HG02852 (cell line): Measurements from ENCODE around the gene TTLL12.

Experiments used
- ATAC-seq: cut with Tn5 transposase; IDR thresholded peaks from one replicate; pipeline ENCODE4 v1.9.1; 2021; ENCODE audit warnings: mild to moderate bottlenecking, moderate library complexity; ENCODE audit not compliant: unreplicated experiment

TTLL12 gene

DNA sequence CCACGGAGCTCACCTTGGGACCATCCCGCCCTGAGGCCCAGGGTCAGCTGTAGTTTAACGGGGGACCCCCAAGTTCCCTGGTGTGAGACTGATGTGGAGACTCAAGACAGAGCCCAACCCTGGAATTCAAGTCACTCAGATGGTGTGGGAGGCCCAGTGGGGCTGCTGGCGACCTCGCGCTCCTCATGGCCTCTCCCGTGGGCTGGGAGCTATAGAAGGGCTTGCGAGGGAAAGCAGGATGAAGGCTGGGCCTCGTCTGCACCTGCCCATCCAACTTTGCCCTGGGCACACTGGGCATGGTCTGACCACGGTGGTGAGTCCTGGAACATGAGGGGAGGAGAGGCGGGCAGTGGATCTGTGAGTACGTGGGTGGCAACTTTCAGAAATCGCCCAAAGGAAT, 13.6 kb upstream of the TTLL12 start:
- ATAC-seq: no peak

DNA sequence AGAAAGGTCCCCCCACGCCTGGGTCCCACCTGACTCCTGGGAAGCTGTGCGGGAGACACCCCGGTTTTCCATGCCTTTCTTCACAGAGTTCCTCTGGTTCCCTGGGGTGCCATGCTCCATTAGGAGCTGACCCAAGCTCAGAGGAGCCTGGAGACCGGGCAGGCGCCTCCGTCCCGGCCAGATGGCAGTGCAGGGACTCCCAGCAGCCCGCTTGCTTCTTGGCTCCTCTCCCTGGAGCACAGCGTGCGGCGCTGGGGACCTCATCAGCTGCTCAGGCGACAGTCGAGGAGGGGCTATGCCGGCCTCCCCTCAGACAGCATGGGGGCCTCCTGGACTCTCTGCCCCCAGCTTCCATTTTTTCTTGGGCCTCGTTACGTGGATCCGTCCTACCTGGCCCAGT, 13.1 kb upstream of the TTLL12 start:
- ATAC-seq: no peak

GRCh38 chr22:43199541-43199940, 12.6 kb upstream of the TTLL12 start:
- no peak for ATAC-seq

DNA sequence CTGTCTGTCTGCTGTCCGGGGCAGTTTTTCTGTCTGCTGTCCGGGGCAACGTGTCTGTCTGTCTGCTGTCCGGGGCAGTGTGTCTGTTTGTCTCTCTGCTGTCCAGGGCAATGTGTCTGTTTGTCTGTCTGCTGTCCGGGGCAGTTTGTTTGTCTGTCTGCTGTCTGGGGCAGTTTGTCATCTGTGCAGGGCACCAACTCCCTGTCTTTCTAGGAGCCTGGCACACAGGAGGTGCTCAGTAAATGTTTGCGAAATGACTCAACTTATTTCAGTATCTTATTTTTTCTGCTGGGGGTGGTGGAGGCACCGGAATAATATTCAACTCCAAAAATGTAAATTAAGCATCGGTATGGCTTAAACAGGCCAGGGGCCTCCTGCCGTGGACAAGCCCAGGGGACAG, 12.0 kb upstream of the TTLL12 start:
- no peak for ATAC-seq

DNA sequence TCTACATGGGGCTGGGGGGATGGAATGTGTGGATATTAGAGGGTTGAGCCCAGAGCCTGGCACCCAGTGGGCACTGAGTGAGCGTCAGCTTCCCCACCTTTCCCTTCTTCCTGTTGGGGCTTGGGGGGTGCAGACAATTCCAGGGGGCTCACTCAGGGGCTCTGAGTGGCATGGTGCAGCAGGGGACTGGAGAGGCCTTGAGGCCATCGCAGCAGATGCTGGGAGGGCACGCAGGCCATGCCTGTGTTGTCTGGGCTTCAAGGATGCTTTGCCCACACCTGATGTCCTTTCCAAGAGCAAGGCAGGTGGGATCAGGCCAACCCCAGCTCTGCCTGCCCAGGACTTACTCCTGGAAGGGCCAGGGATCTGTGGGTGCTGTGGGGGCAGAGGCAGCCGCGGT, 11.2 kb upstream of the TTLL12 start:
- no peak for ATAC-seq

GRCh38 chr22:43197271-43197941, 10.5 kb upstream of the TTLL12 start:
- ATAC-seq: no peak

- ATAC-seq: no peak
Measured at GRCh38 chr22:43191831-43192230, 4.9 kb upstream of the TTLL12 start.

- ATAC-seq: no peak
Measured at GRCh38 chr22:43188829-43189545, 2.1 kb upstream of the TTLL12 start.

DNA sequence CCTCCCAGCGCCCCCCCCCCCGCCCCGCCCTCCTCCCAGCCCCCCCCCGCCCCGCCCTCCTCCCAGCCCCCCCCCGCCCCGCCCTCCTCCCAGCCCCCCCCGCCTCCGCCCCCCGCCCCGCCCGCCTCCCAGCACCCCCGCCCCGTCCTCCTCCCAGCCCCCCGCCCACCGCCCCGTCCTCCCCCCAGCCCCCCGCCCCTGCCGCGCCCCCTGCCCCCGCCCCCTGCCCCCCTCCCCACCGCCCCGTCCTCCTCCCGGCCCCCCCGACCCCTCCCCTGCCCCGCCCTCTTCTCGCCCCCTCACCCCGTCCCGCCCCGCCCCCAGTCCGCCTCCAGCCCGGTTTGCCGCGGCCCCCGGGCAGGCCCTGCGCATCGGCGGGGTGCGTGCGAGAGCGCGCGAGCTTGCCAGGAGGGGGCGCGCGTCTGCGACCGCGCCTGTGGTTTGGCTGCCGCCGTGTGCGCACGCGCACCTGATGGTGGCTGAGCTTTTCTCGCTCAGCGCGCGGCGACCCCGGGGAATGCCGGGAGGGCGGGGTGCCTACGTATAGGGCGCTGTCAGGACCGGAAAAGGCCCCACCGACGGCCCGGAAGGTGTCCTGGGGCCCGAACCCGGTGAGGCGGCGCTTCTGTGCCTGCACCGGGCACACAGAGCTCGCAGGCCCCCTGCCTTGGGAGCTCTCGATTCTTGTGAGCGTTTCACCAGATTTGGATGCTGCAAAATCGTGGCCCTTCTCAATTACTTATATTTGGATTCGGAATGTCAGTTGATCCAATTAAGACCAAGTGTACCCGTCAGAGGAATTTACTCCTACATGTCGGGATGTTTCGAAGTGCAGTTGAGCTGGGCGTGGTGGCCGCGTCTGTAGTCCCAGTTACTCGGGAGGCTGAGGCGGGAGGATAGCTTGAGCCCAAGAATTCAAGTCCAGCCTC, 501 bp upstream of the TTLL12 start:
- peak; percentile 79 for ATAC-seq

- no peak for ATAC-seq
Measured at GRCh38 chr22:43185860-43186261, 1.1 kb downstream of the TTLL12 start.

GRCh38 chr22:43183496-43184277, 3.2 kb downstream of the TTLL12 start:
- no peak for ATAC-seq

- no peak for ATAC-seq
Measured at GRCh38 chr22:43182726-43183125, 4.2 kb downstream of the TTLL12 start.

GRCh38 chr22:43182118-43182517, 4.8 kb downstream of the TTLL12 start:
- no peak for ATAC-seq

DNA sequence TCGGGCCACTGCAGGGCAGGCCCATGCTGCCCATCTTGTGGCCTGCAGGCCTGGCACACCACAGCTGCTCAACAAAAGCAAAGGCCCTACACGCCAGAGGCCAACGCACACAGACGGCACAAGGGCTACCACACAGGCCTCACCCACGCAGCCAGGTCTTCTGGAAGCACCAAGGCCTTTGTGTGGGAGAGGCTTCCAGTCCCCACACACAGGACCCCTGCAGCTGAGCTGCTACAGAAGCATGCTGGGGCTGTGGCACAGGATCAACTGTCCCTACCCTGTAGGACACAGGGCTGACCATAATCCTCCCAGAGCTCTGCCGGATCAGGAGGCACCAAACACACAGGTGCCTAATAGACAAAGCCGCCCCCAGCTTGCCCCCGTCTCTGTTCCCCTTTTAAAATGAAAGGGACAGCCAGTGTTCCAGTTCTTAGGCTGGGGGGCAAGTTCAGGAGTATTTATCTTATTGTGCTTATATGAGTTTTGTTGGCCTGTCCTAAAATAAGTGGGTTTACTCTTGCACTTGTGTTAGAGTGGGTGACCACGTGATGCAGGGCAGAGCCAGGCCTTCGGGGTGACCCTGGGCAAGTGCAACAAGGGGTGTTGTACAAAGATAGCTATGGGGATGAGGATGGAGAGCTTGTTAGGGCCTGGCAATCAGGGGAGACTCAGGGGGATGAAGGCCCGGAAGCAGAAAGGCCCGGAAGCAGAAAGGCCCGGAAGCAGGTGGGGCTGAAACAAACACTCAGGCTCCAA, 5.4 kb downstream of the TTLL12 start:
- ATAC-seq: no peak

GRCh38 chr22:43180670-43181069, 6.3 kb downstream of the TTLL12 start:
- no peak for ATAC-seq

DNA sequence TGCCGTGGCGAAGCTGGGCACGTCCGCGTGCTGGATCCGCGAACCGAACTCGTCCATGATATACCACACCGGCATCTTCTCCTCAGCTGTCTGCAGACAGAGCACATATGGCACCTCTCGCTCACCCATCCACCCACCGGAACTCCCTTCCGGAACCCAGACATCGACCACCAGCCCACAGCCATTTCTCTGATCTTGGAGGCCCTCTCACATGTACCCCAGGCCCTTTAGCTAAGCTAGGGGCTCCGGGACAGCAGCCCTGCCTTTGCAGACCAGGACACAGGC, 7.1 kb downstream of the TTLL12 start:
- no peak for ATAC-seq

DNA sequence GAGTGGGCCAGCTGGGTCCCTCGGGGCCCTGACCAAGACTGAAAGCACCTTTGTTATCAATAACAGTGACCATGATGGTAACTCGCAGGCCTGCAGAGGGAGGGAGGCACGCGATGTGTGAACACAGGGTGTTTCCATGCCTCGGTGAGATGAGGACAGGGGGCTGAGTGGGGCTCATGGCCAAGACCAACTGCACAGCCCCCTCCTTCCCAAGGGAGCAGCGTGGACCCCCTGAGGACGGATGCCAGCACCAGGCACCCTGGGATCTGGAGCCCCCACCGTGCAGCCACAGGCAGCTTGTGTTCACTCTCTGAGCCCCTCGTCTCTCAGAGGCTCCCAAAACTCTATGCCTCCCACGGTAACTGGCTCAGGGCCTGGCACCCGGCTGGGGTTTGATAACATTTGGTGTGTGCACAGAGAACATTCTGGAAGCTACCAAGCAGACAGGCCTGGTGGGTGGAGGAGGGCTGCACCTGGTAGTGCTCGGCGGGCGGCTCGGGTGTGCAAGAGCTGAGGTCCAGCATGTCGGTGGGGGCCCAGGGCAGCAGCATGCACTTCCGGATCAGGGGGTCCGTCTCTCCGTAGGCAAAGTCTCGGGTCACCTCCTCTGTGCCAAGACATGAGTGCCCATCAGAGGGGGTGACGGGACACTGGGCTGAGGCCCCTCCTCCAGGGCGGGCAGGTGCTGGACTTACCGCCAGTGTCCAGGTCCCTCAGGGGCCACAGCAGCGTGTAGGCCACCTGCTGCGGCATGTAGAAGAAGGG, 7.6 kb downstream of the TTLL12 start:
- no peak for ATAC-seq

- ATAC-seq: no peak
Measured at GRCh38 chr22:43177479-43177878, 9.5 kb downstream of the TTLL12 start.

DNA sequence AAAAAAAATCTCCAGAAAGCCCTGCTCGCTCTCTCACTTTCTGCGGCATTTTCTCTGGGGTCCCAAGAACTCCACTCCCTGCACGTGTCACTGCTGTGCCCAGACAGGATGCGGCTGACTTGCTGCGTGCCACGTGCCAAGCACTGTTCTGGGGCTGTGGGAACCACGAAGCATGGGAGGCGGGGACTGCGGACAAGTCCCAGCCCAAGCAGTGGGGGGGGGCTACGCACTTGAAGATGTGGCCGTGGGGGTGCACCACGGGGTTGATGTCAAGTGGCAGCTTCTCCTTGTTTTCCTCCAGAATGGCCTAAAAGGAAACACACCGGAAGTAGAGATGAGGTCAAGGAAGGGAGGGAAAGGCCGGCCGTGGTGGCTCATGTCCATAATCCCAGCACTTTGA, 10.8 kb downstream of the TTLL12 start:
- ATAC-seq: no peak
